Neural crest cell (in vitro differentiated cells): Measurements from ENCODE around the gene CYSTM1. TPM values are rescaled to one million over a fixed set of nuclear protein-coding genes. Genes with fewer than 3 reads are reported as not detected.

Experiments
- DNase-seq: peaks from one replicate; pipeline ENCODE4 v3.0.0; 2021; ENCODE audit warnings: low read depth, mixed read lengths, low spot score
- H3K27ac Mint-ChIP-seq: one replicate; pipeline ENCODE4 v1.8.0; 2021; ENCODE audit warnings: mild to moderate bottlenecking, mixed read lengths; ENCODE audit not compliant: unreplicated experiment
- H3K27me3 Mint-ChIP-seq: 2 replicates; pipeline ENCODE4 v1.8.0; 2021; ENCODE audit warnings: low read depth, mild to moderate bottlenecking, mixed read lengths
- H3K36me3 Mint-ChIP-seq: 2 replicates; pipeline ENCODE4 v1.8.0; 2021; ENCODE audit warnings: low read depth, mild to moderate bottlenecking, mixed read lengths
- H3K4me1 Mint-ChIP-seq: 2 replicates; pipeline ENCODE4 v1.8.0; 2021; ENCODE audit warnings: mixed read lengths
- H3K4me3 Mint-ChIP-seq: one replicate; pipeline ENCODE4 v1.8.0; 2021; ENCODE audit warnings: mild to moderate bottlenecking, mixed read lengths
- H3K9me3 Mint-ChIP-seq: 2 replicates; pipeline ENCODE4 v1.8.0; 2021; ENCODE audit warnings: mixed read lengths
- total RNA-seq: library from RNA; stranded (reverse); gene quantifications from 2 replicates; pipeline ENCODE4 v1.2.1, GENCODE V29; 2021
- TF ChIP-seq, protein P1 (sequence below): fragments of 200-600 bp; sonication (generic); conservative IDR thresholded peaks from 2 replicates; pipeline ENCODE4 v1.5.0; 2021; ENCODE audit warnings: antibody characterized with exemption, mild to moderate bottlenecking

Gene CYSTM1
- total RNA-seq, 1 donor from 2014 or later = 19.8 TPM

DNA sequence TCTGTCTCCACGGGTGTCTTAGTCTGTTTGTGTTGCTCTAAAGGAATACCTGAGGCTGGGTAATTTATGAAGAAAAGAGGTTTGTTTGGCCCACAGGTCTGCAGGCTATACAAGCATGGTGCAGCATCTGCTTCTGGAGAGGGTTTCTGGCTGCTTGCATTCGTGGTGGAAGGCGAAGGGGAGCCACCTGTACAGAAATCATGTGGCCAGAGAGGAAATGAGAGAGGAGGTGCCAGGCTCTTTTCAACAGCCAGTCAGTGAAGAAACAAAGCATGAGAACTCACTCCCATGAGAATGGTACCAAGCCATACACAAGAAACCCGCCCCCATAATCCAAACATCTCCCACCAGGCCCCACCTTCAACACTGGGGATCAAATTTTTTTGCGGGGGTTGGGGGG lies 74.5 kb downstream of the CYSTM1 start:
- DNase-seq = no peak
- Mint-ChIP-seq H3K27me3 (no peaks in the 10 kb centered on the region), H3K4me3 (no peak overlapping the region), H3K27ac (no peak overlapping the region), H3K4me1 (peaks cover 16% of the 10 kb centered on the region), H3K36me3 (peaks cover 9% of the 10 kb centered on the region), H3K9me3 (no peaks in the 10 kb centered on the region)
- TF ChIP-seq, protein P1, sequence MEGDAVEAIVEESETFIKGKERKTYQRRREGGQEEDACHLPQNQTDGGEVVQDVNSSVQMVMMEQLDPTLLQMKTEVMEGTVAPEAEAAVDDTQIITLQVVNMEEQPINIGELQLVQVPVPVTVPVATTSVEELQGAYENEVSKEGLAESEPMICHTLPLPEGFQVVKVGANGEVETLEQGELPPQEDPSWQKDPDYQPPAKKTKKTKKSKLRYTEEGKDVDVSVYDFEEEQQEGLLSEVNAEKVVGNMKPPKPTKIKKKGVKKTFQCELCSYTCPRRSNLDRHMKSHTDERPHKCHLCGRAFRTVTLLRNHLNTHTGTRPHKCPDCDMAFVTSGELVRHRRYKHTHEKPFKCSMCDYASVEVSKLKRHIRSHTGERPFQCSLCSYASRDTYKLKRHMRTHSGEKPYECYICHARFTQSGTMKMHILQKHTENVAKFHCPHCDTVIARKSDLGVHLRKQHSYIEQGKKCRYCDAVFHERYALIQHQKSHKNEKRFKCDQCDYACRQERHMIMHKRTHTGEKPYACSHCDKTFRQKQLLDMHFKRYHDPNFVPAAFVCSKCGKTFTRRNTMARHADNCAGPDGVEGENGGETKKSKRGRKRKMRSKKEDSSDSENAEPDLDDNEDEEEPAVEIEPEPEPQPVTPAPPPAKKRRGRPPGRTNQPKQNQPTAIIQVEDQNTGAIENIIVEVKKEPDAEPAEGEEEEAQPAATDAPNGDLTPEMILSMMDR = no peak

DNA sequence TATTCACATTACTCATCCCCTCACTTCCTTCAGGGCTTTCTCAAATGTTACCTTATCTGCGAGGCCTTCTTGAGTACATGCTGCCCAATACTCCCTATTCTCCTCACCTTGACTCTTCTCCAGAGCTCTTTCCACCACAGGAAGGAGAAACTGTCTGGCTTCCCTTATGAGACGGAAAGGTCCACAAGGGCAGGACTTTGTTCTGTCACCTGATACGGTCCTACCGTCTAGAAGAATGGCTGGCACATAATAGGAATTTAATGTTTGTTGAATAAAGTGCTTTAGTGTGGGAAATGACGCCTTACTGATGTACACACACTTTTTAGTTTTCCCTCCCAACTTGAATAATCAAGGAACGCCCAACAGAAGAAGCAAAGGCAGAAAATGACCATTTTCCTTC lies 75.4 kb downstream of the CYSTM1 start:
- no peaks in the 10 kb centered on the region for H3K9me3 Mint-ChIP-seq
- TF ChIP-seq, protein P1 = no peak
- DNase-seq = no peak
- peaks cover 7% of the 10 kb centered on the region for H3K36me3 Mint-ChIP-seq
- H3K4me3 Mint-ChIP-seq = no peak overlapping the region
- H3K27ac Mint-ChIP-seq = no peak overlapping the region
- peaks cover 8% of the 10 kb centered on the region for H3K4me1 Mint-ChIP-seq
- H3K27me3 Mint-ChIP-seq = no peaks in the 10 kb centered on the region

DNA sequence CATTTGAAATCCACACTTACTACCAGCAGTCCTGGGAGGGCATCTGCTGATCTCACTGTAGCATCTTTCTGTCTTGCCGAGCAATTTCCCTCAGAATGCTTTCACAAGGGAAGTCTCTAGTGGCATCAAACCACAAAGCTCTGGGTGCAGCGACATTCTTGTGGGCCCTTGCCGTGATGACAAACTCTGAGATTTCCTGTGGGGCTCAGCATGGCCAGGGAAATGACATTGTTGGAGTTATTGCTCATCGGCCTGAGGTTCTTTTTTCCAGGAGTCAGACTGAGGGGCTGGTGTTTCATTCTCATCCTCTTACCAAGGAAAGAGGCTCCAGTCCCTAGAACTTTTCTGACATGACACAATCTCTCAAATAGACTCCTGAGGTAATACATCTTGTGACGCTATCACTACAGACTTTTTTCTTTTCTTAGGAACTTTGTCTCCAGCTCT lies 76.6 kb downstream of the CYSTM1 start:
- TF ChIP-seq, protein P1 = no peak
- peaks cover 8% of the 10 kb centered on the region for H3K4me1 Mint-ChIP-seq
- H3K4me3 Mint-ChIP-seq = no peak overlapping the region
- peak overlapping the region; percentile 13 for H3K27ac Mint-ChIP-seq
- H3K27me3 Mint-ChIP-seq = no peaks in the 10 kb centered on the region
- H3K9me3 Mint-ChIP-seq = no peaks in the 10 kb centered on the region
- DNase-seq = no peak
- H3K36me3 Mint-ChIP-seq = peaks cover 7% of the 10 kb centered on the region

DNA sequence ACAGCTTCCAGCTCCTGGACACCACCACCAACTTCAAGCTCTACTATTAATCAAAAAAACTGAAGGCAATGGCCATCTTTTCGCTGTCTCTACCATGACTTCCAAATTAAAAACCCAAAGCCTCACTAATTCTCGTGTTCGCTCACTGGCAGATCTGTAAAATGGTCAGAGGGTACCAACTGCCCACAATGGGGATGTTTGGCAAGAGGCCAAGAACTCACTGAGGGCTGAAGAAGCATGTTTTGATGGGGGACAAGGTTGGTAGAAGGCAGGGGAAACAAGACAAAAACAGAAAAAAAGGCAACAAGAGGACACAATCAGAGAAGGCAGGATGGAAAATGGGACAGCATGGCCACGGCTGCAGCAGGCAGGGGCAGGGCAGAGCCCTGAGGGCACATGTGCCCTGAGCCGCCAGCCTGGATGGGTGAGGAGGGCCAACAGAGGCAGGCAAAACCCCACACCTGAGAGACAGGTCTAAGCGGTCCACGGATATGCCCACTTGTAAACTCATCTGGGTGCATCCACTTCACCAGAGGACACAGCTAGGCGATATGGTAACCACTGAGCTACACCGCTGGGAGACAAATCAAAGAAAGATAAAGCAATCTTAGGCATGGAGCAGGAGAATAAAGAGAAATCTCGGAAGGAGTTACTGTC lies 77.6 kb downstream of the CYSTM1 start:
- TF ChIP-seq, protein P1 = no peak
- Mint-ChIP-seq H3K36me3 (peaks cover 7% of the 10 kb centered on the region), H3K4me1 (peaks cover 12% of the 10 kb centered on the region), H3K9me3 (no peaks in the 10 kb centered on the region), H3K27me3 (no peaks in the 10 kb centered on the region), H3K4me3 (no peak overlapping the region), H3K27ac (peak overlapping the region; percentile 69)
- no peak for DNase-seq

DNA sequence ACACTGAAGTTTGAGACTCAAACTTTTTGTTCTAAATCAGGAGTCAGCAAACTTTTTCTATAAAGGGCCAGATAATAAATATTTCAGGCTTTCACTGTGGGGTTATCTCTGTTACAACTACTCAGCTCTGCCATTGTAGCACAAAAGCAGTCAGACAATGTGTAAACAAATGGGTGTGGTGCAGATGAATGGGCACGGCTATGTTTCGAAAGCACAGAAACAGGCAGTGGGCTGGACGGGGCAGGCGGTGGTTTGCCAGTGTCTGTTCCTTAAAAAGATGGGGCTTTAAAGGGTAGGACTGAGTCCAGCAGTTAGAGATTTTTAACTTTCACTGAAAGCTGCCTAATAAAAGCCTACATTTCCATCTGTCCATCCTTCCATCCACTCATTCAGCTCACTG lies 79.0 kb downstream of the CYSTM1 start:
- DNase-seq = no peak
- TF ChIP-seq, protein P1 = no peak
- Mint-ChIP-seq H3K4me3 (no peak overlapping the region), H3K36me3 (peaks cover 19% of the 10 kb centered on the region), H3K4me1 (peaks cover 16% of the 10 kb centered on the region), H3K27ac (no peak overlapping the region), H3K9me3 (no peaks in the 10 kb centered on the region), H3K27me3 (no peaks in the 10 kb centered on the region)
